ENCODE results near the gene MAB21L4. TPM values are rescaled to one million over a fixed set of nuclear protein-coding genes. Genes with fewer than 3 reads are reported as not detected.

The MAB21L4 gene
- total RNA-seq, 1 experiment from 2014 or later: not detected

- Histone ChIP-seq H2AFZ (ENCODE audit: low read depth, low read length, poor library complexity, severe bottlenecking) (no peak overlapping the region), H3K9ac (ENCODE audit: low read length) (no peak overlapping the region), H3K27me3 (ENCODE audit: insufficient read depth, low read length) (peaks cover 8% of the 10 kb centered on the region; the same call in 1 of the 2 replicates), H3K4me2 (ENCODE audit: low read length) (no peak overlapping the region), H3K27ac (ENCODE audit: low read depth, low read length) (no peak overlapping the region), H3K36me3 (ENCODE audit: control insufficient read depth in 1 of 2, insufficient read depth in 2 of 2, low read length in 2 of 2) (no peaks in the 10 kb centered on the region), H3K79me2 (ENCODE audit: insufficient read depth, low read length) (no peaks in the 10 kb centered on the region), H4K20me1 (ENCODE audit: insufficient read depth) (no peaks in the 10 kb centered on the region), H3K9me3 (ENCODE audit: control insufficient read depth in 1 of 2, insufficient read depth in 1 of 2, low read depth in 1 of 2, low read length in 2 of 2) (no peaks in the 10 kb centered on the region), H3K4me1 (ENCODE audit: control insufficient read depth in 1 of 2, insufficient read depth in 2 of 2, low read length in 2 of 2) (peaks cover 0 to 10% of the 10 kb centered on the region in 2 experiments; a peak in 1 of 4 replicates), H3K4me3 (replicated peaks in 1 of 2; ENCODE audit: low read depth in 1 of 2, low read length in 2 of 2) (no peak overlapping the region), H3K9me2 (ENCODE audit: insufficient read depth) (no peaks in the 10 kb centered on the region)
- CTCF ChIA-PET: no interaction called here
- ATAC-seq (no peak), DNase-seq (ENCODE audit: low read depth, low spot score) (no peak)
- POLR2A ChIA-PET: no interaction called here
- TF ChIP-seq, protein P1, sequence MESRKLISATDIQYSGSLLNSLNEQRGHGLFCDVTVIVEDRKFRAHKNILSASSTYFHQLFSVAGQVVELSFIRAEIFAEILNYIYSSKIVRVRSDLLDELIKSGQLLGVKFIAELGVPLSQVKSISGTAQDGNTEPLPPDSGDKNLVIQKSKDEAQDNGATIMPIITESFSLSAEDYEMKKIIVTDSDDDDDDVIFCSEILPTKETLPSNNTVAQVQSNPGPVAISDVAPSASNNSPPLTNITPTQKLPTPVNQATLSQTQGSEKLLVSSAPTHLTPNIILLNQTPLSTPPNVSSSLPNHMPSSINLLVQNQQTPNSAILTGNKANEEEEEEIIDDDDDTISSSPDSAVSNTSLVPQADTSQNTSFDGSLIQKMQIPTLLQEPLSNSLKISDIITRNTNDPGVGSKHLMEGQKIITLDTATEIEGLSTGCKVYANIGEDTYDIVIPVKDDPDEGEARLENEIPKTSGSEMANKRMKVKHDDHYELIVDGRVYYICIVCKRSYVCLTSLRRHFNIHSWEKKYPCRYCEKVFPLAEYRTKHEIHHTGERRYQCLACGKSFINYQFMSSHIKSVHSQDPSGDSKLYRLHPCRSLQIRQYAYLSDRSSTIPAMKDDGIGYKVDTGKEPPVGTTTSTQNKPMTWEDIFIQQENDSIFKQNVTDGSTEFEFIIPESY (IDR thresholded peaks at IDR 0.05; ENCODE audit: extremely low read depth, insufficient replicate concordance, low read length): no peak
- no peak for TF ChIP-seq RAD21 (IDR thresholded peaks at IDR 0.05; ENCODE audit: low read depth)
- no peak for TF ChIP-seq POLR2A (IDR thresholded peaks at IDR 0.05; ENCODE audit: borderline replicate concordance, extremely low read depth, insufficient read depth, insufficient read length)
- BruUV-seq (replicated peaks): no TSS peak
- intact Hi-C loops (cut with micrococcal nuclease): loop anchor here (5.0 kb wide), 1 partner anchor 76 kb away; no protein-coding TSS in a partner anchor
- RAD21 ChIA-PET (ENCODE audit: low non-redundant PET in 1 of 2, low total read pairs in 2 of 2, uncharacterized antibody in 2 of 2, unreplicated experiment in 2 of 2): no interaction called here
Observed at GRCh38 chr2:240911641-240912265, 15.8 kb upstream of the MAB21L4 start.

GRCh38 chr2:240909216-240909974 lies 13.4 kb upstream of the MAB21L4 start:
- H3K36me3 ChIP-seq (ENCODE audit: control insufficient read depth in 1 of 2, insufficient read depth in 2 of 2, low read length in 2 of 2): no peaks in the 10 kb centered on the region
- BruUV-seq (replicated peaks): no TSS peak
- no peak for TF ChIP-seq POLR2A (IDR thresholded peaks at IDR 0.05; ENCODE audit: borderline replicate concordance, extremely low read depth, insufficient read depth, insufficient read length)
- TF ChIP-seq ZNF274 (IDR thresholded peaks at IDR 0.05; ENCODE audit: low read depth, low read length): no peak
- TF ChIP-seq JUND (IDR thresholded peaks at IDR 0.05): no peak
- TF ChIP-seq, protein P2, sequence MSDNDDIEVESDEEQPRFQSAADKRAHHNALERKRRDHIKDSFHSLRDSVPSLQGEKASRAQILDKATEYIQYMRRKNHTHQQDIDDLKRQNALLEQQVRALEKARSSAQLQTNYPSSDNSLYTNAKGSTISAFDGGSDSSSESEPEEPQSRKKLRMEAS (IDR thresholded peaks at IDR 0.05): no peak
- no peak for TF ChIP-seq SRF (IDR thresholded peaks at IDR 0.05; ENCODE audit: low read depth)
- TF ChIP-seq, protein P3, sequence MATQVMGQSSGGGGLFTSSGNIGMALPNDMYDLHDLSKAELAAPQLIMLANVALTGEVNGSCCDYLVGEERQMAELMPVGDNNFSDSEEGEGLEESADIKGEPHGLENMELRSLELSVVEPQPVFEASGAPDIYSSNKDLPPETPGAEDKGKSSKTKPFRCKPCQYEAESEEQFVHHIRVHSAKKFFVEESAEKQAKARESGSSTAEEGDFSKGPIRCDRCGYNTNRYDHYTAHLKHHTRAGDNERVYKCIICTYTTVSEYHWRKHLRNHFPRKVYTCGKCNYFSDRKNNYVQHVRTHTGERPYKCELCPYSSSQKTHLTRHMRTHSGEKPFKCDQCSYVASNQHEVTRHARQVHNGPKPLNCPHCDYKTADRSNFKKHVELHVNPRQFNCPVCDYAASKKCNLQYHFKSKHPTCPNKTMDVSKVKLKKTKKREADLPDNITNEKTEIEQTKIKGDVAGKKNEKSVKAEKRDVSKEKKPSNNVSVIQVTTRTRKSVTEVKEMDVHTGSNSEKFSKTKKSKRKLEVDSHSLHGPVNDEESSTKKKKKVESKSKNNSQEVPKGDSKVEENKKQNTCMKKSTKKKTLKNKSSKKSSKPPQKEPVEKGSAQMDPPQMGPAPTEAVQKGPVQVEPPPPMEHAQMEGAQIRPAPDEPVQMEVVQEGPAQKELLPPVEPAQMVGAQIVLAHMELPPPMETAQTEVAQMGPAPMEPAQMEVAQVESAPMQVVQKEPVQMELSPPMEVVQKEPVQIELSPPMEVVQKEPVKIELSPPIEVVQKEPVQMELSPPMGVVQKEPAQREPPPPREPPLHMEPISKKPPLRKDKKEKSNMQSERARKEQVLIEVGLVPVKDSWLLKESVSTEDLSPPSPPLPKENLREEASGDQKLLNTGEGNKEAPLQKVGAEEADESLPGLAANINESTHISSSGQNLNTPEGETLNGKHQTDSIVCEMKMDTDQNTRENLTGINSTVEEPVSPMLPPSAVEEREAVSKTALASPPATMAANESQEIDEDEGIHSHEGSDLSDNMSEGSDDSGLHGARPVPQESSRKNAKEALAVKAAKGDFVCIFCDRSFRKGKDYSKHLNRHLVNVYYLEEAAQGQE (IDR thresholded peaks at IDR 0.05; ENCODE audit: low read depth): no peak
- TF ChIP-seq, protein P4, sequence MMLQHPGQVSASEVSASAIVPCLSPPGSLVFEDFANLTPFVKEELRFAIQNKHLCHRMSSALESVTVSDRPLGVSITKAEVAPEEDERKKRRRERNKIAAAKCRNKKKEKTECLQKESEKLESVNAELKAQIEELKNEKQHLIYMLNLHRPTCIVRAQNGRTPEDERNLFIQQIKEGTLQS (IDR thresholded peaks at IDR 0.05): no peak
- no peak for TF ChIP-seq ELF1 (IDR thresholded peaks at IDR 0.05; ENCODE audit: borderline replicate concordance, low read depth)
- no peaks in the 10 kb centered on the region for H3K9me3 ChIP-seq (ENCODE audit: control insufficient read depth in 1 of 2, insufficient read depth in 1 of 2, low read depth in 1 of 2, low read length in 2 of 2)
- H3K9me2 ChIP-seq (ENCODE audit: insufficient read depth): no peaks in the 10 kb centered on the region
- ATAC-seq (no peak), DNase-seq (ENCODE audit: low read depth, low spot score) (no peak)
- peaks cover 0 to 6% of the 10 kb centered on the region in 2 experiments; a peak in 1 of 4 replicates for H3K4me1 ChIP-seq (ENCODE audit: control insufficient read depth in 1 of 2, insufficient read depth in 2 of 2, low read length in 2 of 2)
- ChIA-PET RAD21 (ENCODE audit: low non-redundant PET in 1 of 2, low total read pairs in 2 of 2, uncharacterized antibody in 2 of 2, unreplicated experiment in 2 of 2) (no interaction called here), CTCF (no interaction called here), POLR2A (no interaction called here)
- H3K4me3 ChIP-seq (replicated peaks in 1 of 2; ENCODE audit: low read depth in 1 of 2, low read length in 2 of 2): no peak overlapping the region
- no peak overlapping the region for H3K27ac ChIP-seq (ENCODE audit: low read depth, low read length)
- no peak overlapping the region for H3K9ac ChIP-seq (ENCODE audit: low read length)
- H2AFZ ChIP-seq (ENCODE audit: low read depth, low read length, poor library complexity, severe bottlenecking): no peak overlapping the region
- H3K79me2 ChIP-seq (ENCODE audit: insufficient read depth, low read length): no peaks in the 10 kb centered on the region
- peaks cover 8% of the 10 kb centered on the region; the same call in 1 of the 2 replicates for H3K27me3 ChIP-seq (ENCODE audit: insufficient read depth, low read length)
- intact Hi-C loops (cut with micrococcal nuclease): no loop called here
- H3K4me2 ChIP-seq (ENCODE audit: low read length): no peak overlapping the region
- no peaks in the 10 kb centered on the region for H4K20me1 ChIP-seq (ENCODE audit: insufficient read depth)
